HG03196 (cell line): Measurements from ENCODE around the gene CYP19A1.
A peak's percentile ranks its signal among the peaks of the same experiment; 100 is the strongest.
"Not testable (repeated sequence)": the region's sequence is repeated elsewhere in the genome, so short reads cannot be mapped to it uniquely, and the experiment has no call there.

ENCODE experiments used
- ATAC-seq: cut with Tn5 transposase; IDR thresholded peaks from one replicate; pipeline ENCODE4 v1.9.1; 2021; ENCODE audit not compliant: unreplicated experiment

CYP19A1 gene

DNA sequence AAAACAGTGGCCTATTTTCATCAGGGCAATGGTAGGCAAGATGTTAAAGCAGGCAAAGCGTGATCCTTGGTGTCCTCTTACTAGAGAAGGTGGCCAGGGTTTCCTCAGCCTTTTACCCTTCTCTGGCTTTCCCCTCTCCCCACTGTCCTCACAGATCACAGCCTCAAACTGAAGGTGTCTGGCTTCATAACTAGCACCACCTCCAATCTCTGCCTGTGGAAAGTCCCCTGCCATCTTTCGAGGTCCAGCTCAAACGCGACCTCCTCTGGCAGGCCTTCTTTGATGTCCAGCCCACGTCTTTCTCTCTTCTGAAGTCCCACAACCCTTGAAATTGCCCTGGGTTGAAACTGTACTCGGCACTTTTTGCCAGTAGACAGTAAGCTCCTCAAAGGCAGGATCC is 35.9 kb downstream of the CYP19A1 start:
- no peak for ATAC-seq

DNA sequence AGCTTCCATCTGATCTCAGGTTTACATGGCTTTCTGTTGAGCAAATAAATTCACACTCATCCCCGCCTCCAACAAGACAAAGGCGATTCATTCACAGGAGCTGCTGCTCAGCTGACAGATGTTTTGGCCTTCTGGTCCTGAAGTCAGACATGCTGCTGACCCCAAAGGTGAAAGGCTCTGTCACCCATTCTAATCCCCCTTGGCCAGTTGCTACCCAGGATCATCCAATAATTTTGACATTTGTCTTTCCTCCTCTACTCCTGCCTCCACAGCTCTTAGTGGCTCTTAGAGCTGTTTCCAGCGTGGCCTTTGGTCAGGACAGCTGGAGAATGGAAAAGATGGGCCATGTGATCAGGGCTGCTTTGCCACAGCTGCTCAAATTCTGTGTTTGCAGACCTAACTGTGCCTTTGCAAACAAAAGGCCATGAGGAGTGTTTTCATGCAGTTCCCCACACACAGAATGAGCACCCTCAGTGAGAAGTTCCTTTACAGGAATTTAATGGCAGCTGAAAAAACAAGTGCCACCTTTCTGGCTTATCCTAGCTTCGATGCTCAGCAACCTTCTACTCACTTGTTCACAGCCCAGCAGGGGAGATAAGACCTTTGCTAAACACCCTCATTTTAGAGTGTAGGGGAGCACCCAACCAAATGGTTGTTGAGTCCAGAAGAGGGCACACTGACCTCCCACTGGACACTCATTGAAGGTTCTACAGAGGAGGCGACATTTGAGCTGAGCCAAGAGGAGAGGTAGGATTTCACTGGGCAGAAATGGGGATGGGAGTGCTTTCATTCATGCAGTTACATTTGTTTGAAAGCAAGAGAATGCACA is 39.0 kb downstream of the CYP19A1 start:
- no peak for ATAC-seq

DNA sequence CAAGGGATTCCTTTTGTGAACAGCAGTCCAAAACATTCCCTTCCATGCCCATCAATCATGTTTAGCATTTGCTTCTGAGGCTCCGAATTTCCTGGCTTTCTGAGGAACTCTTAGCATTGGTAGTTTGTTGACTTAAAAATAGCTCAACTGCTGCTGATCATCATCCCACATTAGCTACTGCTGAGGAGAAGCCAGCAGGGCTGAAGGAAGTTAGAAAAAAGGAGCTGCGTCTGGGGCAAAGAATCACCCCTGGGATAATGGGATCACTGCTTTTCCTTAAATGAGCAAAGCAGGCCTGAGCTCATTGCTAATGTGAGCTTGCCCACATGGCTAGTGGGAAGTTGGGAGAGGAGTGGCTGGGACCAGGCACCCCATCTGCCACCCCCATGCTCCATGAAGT is 39.8 kb downstream of the CYP19A1 start:
- no peak for ATAC-seq

DNA sequence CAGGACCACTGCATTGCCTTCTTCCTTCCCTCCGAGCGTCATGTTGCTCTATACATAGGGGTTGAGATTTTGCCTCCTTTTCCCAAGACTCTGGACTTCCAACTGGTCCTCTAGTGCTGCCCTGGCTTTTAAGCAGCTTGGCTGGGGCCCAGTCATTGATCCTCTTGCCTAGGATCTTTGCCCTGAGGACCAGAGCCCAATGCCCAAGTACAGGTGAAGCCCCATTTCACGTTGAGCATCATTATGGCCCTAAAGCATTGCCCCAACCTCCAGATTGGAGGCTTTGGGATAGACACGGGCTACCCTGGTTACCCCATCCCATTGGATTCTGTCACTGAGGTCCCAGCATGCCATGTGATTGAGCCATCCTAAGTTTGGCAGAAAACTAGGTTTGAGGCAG is 47.7 kb downstream of the CYP19A1 start:
- ATAC-seq = no peak

DNA sequence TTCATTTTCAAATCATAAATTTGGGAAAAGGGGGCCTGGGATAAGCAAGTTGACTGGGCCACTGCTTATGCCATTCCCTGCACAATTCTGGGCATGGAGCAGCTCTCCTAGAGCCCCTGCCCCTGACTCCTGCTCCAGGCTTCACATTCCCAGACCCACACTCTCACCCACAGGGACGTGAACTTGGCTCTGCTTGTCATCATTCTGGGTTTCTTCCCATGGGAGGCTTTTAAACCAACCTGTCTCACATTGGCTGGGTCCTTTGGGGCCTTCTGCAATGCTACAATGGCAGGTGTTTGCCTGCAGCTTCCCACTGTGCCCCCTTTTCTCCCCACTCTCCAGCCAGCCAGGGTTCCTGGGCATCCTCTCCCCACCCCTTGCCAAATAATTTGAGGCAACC is 49.1 kb downstream of the CYP19A1 start:
- no peak for ATAC-seq

DNA sequence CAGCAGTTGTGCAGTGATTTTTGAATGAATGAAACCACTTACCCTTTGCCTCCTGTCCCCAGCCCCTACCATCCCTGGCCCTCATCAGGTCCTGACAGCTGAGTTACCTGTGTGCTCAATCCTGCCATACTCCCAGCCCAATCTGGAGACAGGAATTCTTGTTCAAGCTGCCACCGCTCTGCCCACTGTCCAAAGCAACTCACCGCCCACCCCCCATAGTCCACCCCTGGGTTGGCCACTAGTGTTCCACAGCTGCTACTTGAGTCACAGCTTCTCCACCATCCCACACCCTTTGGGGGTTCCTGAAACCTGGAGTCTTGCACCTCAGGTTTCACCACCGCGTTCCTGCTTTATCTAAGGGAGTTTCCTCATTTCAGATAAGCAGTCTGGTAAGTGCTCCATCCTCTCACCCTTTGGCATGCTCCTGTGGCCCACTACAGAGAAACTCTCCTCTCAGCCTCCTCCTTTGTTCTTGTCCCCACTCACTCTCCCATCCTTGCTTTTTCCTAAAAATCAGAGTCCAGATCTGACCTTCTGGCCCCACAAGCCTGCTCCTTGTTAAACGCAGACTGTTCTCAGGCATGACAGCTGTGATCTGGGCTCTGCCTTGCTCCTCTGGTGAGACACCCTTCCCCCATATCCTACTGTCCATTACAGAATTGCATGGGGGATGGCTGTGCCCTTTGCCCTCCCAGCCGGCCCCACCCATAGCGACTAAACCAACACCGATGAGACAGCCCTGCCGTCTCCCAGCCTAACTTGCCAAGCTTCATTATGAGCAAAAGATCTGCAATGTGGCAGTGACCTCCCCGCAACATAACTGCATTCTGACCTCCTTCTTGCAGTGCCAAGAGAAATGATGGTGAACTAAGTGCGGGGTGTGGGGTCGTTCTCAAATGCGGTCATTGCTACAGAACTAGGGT is 50.0 kb downstream of the CYP19A1 start:
- ATAC-seq = no peak

DNA sequence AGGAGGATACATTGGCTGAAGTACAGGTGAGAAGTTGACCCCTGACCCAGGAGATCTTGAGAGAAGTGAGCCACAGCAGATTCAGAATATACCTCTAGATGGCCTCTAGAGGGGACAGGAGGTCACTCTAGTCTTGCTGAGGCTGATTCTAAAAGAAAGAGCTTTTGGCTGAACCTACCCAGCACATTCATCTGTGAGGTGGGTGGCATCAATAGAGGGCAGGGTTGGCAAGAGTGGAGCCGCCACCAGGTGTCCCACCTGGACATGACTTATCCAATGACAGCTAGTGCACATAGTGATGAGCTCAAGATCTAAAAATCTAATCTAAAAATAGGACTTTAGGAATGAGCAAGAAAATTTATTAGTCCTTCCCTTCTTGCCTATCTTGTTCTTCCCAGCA is 51.6 kb downstream of the CYP19A1 start:
- ATAC-seq = no peak

DNA sequence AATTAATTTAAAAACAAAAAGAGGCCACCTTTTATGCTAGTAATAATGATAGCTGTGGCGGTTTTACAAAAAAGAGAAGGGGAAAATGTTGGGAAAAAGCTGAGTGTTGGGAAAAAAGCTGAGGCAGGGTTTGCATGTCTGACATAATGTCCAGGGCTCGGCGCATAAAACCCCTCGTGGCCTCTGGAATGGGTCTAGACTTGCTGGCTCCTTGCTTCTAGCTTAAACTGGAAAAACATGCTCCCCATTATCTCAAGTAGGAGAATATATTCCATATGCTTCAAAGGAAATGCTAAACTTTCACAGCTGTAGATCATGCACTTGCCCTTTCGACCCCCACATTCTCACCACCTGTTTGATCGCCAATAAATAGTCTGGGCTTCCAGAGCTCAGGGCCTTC is 53.0 kb downstream of the CYP19A1 start:
- no peak for ATAC-seq

DNA sequence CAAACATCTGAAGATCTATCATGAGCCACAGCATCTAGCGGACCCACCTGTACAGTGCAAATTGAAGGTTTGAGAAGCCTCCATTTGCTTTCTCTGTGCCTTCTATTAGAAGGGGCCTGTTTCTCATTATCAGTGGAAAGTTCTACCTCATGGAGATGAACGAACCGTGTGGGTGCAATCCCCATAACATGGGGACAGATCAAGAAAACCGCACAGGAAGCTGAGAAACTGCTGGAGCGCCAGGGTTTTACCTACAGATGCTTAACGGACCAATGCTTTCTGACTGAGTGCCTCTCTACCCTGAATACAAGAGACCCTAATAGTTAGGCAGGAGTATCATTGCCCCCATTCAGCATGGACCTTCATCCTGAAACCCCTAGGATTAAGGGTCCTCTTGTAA is 53.5 kb downstream of the CYP19A1 start:
- ATAC-seq = no peak

DNA sequence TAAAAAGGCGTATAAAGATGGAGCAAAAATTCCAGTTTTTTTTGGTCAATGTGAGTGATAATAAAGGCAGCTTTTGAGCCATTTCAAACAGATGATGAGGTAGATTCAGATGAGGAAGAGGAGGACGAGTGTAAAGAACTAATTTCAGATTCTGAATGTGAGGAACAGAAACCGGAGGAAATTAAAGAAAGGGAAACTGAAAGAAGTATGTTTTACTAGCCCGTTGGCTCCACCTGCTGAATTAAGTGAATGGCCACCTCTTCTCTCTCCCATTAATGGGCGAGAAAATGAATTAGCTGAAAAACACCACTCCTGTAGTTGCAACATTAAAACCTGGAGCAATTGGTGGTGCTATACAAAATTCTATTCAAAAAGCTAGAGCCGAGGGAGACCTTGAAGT is 55.4 kb downstream of the CYP19A1 start:
- ATAC-seq = no peak

DNA sequence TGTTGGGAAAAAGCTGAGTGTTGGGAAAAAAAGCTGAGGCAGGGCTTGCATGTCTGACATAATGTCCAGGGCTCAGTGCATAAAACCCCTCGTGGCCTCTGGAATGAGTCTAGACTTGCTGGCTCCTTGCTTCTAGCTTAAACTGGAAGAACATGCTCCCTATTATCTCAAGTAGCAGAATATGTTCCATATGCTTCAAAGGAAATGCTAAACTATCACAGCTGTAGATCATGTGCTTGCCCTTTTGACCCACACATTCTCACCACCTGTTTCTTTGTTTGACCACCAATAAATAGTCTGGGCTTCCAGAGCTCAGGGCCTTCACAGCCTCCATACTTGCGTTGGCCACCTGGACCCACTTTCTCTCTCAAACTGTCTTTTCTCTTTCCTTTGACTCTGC is 56.2 kb downstream of the CYP19A1 start:
- ATAC-seq = not testable (repeated sequence)

DNA sequence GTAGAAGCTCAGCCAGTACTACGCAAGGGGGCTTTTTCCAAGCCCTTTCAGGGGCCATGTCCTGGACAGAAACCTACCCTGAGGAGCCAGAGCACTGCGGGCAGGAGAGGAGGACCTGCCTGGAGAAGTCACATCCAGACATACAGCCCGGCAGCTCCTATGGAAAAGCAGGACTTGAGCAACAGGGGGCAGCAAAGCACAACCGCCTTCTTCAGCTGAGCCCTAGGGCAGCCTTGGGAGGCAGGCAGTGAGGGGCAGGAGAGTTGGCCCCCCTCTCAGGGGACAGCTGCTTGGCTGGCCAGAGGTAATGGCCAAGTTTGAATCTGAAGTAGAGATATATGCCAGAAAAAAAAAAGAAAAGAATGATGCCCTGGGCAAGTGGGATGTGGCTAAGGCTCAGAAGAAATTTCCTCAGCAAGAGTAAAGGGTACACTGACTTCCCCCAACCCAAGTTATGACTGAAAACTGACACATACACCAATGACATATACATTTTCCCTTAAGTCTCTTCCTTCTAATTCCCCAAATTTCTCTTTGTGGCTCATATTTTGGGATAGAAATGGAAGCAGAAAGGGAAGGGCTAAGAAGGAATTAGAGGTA is 56.9 kb downstream of the CYP19A1 start:
- peak; percentile 49 for ATAC-seq

DNA sequence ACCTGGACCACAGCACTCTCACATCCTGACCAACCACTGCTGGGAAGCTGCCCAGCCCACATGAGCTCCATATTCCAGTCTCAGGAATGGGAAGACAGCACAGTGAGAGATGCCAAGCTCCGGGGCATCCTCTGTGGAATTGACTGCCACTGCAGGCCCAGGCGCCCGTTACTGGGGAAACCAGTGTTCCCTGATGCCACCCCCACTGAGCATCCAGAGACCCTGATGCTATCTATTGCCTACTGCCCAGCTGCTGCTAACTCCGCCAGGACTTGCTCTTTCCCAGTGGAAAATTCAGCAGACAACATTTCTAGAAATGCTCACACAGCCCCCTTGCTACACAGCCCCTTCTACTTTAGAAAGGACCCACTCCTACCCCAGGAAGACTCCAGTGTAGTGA is 57.6 kb downstream of the CYP19A1 start:
- ATAC-seq = no peak

DNA sequence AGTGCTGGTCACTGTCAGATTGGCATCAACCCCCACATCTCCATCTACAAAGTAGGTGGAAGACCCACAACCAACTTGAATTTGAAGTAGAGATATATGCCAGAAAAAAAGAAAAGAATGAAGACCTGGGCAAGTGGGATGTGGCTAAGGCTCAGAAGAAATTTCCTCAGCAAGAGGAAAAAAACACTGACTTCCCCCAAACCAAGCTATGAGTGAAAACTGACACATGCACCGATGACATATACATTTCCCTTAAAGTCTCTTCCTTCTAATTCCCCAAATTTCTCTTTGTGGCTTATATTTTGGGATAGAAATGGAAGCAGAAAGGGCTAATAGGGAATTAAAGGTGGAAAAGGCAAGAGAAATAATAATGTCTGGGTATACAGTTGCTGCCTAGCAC is 59.0 kb downstream of the CYP19A1 start:
- ATAC-seq = no peak

DNA sequence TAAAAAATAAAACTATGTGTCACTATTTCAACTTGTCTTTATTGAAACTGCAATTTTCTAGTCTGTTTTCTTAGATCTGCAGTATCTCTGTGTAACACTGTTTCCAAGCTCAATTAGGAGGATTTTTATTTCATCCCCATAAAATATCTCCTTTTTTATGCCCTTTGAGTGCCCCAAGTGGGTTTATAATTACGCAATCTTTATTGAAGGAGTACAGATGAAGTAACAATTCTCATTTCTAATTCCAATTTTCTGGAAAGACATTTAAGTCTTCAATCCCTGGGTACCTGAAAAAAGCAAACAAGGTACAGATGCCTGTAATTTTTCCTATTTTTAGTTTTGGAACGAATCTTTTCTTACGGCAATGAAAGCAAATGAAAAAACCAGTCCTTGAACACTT is 61.3 kb downstream of the CYP19A1 start:
- no peak for ATAC-seq

DNA sequence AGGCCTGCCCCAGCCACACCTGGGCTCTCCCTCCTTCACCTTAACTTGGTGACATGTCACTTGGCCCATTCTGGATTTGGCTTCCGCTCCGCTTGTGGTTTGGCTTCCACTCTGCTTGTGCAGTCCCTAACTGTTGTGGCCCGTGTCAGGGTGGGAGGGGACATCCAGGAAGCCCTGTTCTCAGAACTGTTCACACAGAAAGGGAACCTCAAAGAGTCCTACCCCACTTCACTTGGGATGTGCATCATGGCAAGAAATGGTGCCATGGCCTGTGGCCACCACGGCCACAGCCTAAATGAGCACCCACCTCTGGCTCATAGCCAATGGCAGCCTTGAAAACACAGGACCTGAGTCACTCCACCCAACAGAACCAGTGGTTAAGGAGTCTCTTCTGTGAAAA is 63.4 kb downstream of the CYP19A1 start:
- no peak for ATAC-seq

DNA sequence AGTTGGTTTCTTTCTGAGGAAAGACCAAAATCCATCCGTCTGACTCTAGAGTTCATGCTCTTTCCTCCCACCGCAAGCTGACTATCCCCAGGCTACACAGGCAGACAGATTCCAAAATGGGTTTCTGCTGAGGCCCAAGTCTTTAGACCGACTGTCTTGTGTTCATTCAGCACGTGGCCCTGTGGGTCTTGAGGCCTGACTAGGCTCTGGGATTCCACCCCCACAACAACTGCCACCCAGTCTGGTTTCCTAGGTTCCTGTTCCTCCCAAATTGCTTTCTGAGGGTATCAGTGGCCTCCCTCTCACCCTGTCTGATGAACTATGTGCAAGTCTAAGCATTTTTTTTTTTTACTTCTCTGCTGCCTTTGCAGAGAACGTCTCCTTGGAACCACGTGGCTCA is 67.7 kb downstream of the CYP19A1 start:
- ATAC-seq = no peak

DNA sequence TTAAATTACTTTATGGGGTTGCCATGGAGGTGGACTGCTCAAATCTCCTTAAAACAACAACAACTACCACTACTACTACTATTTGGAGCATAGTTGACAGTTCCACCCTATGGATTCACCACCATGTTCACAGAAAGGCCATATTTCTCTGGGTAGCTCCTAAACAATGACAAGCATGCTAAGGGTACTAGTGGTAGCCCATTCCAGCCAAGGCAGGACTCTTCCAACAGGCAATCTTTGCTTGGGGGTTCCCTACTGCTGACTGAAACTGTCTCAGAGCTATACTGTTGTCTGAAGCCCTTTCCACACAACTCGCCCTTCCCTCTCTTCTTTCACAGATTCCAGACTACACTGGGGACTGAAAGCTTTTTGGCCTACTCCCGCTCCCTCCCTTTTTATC is 68.9 kb downstream of the CYP19A1 start:
- ATAC-seq = no peak

DNA sequence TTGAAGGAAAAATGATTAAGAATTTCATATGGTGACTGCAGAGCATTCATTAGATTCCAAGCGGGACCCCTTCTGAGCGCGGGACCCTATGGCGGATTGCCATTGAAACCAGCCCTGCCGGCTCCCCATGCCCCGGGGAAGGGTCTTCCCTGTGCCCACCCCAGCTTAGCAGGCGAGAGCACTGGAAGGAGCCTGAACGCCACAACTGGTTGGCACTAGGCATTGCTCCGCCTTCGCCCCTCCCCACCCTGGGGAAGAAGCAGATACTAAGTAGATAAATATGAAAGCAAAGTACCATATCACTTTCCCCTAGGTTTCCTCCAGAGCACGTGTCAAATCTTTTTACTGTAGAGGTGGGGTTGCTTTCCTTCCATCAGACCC is 70.7 kb downstream of the CYP19A1 start:
- ATAC-seq = no peak

DNA sequence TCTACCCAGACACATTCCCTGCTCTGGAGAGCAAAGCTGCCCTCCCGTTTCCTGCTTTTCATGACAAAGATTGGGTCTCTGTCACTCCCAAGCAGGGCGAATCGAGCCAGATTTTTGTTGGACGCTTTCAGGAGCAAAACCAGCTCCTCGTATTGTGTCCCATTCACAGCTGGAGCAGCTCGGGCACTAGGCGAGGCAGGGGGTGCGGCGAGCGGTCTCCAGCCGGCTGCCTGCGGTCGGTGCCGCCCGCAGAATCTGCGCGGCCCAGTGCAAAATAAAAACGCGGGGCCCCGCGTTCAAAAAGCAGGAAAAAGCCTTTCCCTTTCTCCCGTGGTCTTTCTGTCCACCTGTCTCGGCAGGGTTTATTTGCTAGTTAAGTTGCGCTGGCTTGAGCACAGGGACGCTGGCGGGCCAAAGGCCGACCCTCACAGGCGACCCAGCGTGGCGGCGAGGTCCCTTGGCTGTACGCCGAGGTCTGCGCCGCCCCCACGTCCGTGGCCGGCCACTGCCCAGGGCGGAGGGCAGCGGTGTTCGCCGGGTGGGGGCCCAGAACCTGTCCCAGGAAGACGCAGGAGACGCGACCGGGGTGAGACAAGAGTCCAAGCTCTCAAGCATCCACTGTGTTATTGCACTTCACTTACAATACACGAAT is 71.2 kb downstream of the CYP19A1 start:
- no peak for ATAC-seq

DNA sequence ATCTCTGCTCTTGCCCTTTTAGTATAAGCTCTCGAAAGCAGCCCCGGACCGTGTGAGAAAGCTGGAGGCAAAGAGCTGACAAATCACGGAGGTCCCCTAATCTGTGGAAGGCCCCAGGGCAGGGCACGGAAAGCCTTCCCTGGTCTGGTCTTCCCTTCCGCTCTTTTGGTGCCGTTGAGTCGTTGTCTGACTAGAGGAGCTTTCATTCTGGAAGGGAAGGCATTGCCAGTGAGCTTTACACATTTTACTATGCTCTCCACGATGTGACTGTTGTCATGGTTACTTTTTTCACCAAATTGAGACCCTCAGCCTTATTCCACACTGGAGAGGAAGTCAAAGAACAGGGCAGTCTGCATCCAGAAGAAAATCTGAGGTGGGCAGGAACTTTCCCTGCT is 71.7 kb downstream of the CYP19A1 start:
- no peak for ATAC-seq
